ENCODE data around the gene GOSR2.
"Not testable (repeated sequence)": the region's sequence is repeated elsewhere in the genome, so short reads cannot be mapped to it uniquely, and the experiment has no call there.

Gene GOSR2

DNA sequence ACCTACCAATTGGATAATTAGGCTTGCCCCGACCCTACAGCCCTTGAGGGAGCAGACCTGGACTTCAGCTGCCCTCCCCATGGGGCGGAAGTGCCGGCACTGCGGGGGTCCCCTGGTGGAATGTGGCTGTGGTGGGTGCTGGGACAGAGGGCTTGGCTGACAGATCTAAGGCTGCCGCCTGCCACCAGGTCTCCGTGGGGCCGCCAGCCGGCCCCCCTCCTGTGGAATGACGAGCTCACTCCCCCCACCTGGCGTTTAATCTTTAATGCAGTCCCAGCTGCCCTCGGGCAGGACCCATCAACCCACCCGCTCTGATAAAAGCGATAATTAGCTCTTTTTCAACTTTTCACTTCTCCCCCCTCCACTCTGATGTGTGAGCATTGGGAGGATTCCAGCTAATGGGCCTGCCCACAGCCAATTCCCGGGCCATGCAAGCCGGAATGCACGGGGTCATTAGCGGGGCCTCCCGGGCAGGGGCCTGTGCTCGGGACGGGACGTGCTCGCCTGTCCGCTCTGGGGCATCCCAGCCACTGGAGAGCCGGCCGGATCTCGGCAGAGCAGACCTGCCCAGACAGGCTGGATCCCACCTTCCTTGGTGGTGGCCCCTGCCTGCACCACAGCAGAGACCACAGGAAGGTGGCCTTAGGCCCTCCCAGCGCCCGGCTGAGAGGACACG, 28.3 kb upstream of the GOSR2 start:
- no peak for DNase-seq

DNA sequence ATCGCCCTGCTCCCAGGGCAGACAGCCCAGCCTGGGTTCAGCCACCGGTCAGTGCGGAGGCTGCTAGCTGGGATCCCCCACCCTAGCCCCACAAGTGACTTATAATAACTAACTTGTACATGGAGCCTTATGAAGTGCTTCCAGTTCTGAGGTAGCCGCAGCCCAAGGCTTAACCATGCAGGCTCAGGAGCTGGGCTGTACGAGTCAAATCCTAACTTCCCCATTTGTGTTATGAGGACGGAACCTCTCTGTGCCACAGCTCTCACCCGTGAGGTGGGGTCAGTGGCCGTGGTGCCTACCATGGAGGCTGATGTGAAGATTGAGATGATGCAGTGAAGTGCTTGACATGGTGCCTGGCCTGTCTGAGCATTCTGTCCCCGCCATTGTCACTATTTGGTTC, 27.8 kb upstream of the GOSR2 start:
- no peak for DNase-seq

DNA sequence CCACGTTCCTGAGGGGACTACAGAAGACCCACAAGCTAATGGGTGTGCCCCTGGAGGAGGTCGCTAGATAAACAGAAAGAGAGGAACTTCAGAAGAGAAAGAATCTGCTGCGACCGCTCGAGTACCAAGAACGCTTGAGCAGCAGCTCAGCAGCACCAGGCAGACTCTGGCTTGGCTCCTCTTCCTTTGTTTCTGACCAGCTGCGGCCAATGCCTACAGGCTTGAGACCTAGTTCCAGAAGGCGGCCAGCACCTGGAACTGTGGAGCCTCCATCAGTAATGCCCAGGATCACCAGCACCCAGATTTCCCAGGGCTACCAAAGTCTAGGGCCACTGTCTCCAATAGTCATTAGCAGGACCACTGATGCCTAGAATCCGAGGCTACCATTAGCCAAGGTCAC, 26.0 kb upstream of the GOSR2 start:
- no peak for DNase-seq

DNA sequence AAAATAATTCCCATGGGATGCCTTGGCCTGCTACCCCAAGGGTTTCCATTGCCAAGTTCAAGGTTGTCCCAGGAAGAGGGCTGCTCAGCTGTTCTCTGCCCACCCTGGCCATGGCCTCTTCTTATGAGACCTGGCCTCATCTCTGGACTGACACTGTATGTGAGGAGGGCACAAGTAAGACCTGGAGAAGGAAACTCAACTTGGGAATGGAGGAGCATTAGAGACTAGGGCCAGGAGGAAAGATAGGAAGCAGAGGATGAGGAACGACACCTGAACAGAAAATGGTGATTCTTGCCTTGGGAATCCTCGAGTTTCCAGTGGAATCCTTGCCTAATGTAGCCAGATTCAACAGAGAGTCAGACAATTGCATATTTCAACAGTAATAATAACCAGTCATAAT, 24.6 kb upstream of the GOSR2 start:
- DNase-seq, result no peak

DNA sequence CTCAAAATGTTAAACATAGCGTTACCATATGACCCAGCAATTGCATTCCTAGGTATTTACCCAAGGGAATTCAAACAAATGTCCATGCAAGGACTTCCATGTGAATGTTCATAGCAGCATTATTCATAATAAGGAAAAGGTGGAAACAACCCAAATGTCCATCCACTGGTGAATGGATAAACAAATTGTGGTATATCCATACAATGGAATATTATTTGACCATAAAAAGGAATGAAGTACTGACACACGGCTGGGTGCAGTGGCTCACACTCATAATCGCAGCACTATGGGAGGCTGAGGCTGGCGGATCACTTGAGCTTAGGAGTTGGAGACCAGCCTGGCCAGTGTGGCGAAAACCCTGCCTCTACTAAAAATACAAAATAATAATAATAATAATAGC, 24.1 kb upstream of the GOSR2 start:
- no peak for DNase-seq

DNA sequence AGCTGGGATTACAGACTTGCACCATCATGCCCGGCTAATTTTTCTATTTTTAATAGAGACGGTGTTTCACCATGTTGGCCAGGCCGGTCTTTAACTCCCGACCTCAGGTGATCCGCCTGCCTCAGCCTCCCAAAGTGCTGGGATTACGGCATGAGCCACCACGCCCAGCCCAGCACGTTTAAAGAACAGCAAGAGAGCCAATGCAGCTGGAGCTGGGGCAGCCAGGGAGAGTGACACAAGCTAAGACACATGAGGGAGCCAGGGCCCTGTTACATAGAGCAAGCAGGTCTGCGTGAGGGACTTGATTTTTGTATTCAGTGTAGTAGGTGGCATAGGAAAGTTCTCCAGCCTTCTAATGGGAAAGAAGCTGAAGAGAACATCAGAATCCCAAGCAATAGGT, 21.7 kb upstream of the GOSR2 start:
- DNase-seq, result no peak

DNA sequence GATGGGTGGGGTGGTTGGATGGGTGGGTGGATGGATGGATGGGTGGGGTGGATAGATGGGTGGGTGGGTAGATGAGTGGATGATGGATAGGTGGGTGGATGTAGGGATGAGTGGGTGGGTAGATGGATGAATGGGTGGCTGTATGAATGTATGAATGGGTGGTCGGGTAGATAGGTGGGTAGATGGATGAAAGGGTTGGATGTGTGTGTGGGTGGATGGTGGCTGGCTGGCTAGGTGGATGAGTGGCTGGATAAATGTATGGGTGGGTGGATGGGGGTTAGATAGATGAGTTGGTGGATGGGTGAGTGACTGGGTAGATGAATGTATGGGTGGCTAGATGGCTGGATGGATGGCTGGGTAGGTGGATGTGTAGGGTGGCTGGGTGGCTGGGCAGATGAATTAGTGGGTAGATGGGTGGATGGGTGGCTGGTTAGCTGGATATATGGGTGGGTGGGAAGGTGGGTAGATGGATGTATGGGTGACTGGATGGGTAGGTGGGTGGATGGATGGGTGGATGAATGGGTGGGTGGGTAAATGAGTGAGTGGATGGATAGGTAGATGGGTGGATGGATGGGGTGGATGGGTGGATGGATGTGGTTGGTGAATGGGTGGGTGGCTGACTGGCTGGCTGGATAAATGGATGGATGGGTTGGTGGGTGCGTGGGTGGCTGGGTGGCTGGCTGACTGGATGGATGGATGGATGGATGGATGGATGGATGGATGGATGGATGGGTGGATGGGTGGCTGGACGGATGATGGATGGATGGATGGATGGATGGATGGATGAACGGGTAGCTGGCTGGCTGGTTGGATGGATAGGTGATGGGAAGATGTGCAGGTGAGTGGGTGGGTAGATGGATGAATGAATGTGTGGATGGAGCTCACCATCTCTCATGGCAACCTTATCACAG, 18.9 kb upstream of the GOSR2 start:
- no peak for DNase-seq

DNA sequence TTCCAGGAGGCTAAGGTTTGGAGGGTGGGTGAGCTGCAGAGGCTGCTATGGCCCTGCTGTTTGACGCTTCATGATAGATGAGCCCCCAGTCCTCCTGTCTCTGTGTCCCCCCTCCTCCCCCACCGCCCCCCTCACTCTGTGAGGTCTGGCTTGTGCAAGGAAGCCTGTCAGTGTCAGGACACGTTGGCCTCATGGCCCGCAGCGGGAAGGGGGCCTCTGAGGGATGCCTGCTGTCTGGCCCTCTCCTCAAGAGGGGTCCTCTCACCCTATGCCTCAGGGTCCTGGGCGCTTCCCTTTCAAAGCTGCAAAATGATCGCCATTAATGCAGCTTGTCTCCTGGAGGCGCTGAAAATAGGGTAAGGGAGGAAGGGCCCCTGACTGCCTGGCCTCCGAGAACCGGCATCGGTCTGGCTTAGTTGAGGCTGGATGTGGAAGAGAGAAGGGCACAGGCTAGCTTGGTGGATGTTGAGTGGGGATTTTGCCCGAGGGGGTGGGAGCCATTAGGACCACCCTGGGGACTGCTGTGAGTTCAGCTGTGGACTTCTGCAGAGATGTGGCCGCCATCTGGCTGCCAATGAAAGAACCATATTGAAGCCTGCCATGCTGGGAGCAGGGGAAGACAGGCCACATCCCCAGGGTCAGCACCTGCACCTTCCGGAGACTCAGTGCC, 14.8 kb upstream of the GOSR2 start:
- no peak for DNase-seq

DNA sequence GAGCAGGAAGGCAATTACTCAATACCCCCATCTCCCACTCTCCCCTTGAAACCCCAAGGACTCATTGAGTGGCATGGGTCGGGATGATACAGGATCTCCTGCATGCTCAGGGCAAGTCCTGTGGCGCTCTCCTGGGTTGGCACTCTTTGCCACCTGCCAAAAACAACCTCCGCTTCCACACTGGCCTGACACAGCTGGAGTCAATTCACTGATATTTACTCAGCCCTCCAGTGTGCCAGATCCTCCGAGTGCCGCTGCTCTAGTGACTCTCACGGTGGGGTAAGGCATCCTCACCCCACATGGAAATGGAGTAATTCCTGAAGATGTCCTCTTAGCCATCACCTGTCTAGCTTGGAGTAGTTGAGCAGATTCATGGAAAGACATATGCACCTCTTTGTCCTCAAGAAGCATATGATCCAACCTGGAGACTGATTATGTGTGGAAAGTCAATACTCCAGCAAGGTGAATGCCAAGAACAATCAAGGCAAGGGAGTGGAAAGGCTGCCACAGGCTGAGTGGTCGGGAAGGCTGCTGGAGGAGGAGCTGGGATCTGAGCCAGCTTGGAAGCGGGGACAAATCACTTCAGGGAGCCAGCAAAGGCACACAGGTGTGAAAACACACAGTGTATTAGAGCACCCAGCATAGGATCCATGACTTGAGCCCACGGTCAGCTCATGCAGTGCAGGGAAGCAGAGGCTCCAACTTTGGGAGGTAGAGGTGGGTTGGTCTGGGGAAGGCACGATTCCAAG, 12.6 kb upstream of the GOSR2 start:
- DNase-seq, result peak; percentile 83

DNA sequence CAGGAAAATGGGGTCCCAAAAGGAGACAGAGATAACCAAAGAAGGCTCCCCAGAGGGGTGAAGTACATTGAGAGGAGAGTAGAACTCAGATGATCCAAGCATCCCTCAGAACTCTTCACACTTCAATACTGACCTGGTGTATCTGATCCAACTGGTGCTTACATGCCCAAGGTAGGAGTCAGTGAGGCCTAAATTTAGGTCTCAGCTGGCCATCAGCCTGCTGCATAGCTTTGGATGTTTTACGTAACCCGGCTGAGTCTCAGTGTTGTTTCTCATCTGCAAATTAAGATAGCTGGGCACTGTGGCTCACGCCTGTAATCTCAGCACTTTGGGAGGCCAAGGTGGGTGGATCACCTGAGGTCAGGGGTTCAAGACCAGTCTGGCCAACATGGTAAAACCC, 11.6 kb upstream of the GOSR2 start:
- DNase-seq, result no peak

DNA sequence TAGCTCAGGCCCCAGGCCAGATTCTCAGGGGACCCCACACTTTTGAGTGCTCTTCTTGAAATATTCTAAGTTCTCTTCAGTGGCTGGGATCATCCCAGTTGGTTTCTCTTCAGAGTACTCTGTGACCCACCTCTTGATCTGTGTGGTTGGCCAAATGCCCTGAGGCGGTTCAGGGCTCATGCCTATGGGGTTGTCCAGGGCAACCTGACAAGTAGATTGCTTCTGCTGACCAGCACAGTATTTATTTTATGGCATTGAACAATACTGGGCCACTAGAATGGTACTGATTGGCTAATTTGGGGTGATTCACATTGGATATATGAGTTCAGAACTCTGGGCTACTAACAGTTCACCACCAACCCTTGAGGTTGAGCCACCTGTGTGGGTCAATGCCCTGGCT, 7.4 kb upstream of the GOSR2 start:
- DNase-seq, result no peak

DNA sequence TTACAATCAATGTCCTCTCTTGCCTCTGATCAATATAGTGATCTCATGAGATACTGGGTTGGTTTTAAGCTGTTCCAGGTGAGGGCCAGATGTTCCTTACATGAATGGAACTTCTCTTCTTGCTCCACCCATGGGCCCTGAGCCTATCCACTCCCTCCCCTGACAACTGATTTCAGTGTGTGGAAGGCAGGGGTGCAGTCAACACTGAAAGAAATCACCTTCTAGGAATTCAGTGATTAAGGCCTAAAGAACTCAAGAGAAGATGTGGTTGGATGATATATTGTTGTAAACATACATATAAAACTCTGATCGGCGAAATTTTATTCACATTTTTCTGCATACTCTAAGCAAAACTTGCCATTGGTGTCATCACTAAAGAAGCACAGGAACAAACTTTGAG, 6.7 kb upstream of the GOSR2 start:
- no peak for DNase-seq

DNA sequence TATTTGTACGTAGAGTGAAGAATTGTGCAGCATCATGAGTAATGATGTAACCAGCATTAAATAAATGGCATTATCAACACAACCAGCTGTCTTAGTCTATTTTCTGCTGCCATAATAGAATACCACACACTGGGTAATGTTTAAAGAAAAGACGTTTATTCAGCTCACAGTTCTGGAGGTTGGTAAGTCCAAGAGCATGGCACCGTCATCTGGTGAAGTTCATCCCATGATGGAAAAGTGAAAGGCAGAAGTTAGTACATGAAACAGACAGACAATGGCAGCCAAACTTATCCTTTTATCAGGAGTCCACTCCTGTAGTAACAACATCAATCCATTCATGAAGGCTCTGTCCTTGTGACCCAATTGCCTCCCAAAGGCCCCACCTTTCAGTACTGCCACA, 6.3 kb upstream of the GOSR2 start:
- no peak for DNase-seq

DNA sequence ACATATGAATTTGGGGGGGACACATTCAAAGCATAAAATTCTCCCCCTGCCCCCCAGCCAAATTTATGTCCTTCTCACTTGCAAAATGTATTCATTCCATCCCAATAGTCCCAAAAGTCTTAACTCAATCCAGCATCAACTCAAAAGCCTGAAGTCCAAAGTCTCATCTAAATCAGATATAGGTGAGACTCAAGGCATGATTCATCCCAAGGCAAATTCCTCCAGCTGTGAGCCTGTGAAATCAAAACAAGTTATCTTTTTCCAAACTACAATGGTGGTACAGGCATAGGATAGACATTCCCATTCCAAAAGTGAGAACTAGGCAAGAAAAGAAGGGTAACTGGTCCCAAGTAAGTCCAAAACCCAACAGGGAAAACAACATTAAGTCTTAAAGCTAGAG, 5.9 kb upstream of the GOSR2 start:
- no peak for DNase-seq

DNA sequence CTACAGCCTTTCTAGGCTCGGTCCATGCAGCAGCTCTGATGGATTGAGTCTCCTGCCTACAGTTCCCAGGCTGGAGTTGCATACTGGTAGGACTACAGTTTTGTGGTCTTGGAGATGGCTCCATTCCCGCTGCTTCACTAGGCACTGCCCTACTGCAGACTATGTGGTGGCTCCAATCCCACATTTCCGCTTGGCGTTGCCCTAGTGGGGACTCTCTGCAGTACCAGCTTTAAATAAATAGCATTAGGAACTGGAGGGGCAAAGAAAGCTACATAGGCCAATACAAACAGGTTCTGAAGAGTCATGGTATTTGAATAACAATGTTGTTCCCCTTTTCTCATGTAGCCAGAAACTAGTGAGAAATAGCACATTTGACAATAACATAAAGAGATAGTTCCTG, 5.4 kb upstream of the GOSR2 start:
- DNase-seq, result no peak

DNA sequence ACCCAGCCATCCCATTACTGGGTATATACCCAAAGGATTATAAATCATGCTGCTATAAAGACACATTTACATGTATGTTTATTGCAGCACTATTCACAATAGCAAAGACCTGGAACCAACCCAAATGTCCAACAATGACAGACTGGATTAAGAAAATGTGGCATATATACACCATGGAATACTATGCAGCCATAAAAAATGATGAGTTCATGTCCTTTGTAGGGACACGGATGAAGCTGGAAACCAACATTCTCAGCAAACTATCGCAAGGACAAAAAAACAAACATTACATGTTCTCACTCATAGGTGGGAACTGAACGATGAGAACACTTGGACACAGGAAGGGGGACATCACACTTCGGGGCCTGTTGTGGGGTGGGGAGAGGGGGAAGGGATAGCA, 998 bp upstream of the GOSR2 start:
- DNase-seq, result not testable (repeated sequence)

DNA sequence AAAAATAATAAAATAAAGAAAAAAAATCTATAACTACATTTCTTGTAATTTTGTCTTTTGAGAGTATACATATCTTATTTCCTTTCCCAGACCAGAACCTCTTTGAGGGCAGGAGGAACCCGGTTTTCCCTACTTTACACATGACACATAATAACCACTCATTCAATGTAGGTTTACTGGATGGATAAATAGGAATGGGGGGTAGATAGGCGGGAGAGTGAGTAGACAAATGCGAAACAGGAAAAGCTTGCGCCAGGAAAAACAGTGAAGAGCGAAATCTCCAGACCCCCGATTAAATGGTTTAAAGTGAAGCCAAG, 515 bp upstream of the GOSR2 start:
- DNase-seq, result no peak

DNA sequence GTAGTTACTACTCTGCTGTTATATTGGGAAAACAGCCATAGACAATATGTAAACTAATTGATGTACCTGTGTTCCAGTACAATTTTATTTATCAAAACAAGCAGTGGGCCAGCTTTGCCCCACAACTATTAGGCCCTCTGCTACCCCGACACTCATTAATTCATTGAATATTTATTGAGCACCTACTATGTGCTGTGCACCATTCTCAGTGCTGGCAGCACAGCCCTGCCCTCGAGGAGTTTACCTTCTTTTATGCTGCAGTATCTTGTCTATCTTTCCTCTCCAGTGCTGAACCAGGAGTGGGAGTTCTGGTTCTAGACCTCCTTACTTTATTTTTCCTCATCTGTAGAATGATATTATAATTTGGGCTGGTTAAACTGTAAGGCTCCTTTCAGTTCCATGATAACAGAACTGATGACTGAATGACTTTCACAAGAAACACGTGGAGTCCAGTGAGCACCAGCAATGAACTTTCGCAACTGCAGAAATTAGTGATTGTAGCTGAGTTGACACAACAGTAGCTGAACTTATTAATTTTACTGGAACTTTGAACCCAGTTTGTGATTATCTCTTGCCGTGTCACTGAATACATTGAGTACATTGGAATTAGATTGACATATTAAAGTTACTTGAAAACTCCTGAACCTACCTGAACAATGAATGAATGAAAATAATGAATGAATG, 2.4 kb downstream of the GOSR2 start:
- no peak for DNase-seq

DNA sequence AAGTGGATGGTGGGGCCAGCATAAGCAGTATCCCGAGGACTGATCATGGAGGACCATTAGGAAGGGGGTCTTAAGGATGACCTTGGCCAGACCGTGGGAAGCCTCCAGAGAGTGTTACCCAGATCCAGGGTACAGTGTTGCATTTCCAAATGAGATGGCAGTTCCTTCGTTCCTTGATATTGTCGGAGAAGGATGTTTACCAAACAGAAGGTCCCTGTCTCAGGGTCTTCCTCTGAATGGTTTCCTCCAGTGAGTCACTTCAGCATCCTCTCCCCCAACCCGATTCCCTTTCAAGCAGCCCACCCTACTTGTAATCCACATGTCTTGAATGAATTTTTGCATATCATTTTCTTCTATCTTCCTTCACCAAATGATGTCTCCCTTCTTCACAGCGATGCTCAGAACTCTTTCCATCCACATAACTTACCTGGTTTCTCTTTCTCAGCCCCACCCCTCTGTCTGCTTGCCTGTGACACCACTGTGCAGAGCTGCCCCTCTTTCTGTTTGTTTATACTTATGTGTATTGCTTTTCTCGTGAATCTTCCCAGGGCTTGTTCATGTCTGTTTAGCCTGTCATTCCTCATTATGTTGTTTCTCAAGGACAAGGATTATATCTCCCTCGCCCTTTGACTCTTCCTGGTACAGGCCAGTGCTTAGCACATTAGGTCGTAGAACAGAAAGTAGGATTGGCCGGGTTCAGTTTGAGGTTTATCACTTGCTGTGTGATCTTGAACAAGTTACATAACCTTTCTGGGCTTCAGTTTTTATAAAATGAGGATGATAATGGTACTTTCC, 5.7 kb downstream of the GOSR2 start:
- DNase-seq, result no peak

DNA sequence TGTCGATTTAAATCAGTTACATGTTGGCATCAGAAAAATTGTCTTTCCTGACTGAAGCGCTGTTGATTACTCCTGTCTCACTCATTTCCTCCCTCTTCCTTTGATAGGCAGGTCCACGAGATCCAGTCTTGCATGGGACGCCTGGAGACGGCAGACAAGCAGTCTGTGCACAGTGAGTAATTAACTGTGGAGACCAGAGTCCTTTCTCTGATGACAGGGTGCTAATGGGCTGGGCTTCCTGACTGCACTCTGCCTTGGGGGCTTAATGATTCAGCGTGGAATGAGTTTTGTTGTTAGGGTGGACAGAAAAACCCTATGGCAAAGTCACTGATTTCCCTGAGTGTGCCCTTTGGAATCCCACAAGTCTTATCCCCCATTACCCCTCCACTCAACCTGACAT, 6.5 kb downstream of the GOSR2 start:
- DNase-seq, result no peak

DNA sequence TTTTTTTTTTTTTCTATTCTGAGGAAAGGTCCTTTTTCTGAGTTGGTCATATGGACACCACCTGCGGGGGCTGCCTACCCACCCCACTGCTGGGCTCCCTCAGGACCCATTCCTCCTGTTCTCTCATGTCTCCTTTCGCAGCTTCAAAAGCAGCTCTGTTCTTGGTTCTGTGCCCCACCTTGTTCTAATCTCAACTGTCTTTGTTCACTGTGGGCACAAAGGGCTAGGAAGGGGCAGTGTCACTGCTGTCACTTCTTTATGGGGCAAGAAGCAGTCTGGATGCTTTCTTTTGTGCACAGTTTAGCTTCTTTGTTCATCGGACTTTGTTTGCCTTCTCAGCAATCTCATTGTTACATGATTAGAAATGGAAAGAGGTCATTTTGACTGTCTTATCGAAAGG, 7.1 kb downstream of the GOSR2 start:
- DNase-seq, result no peak

DNA sequence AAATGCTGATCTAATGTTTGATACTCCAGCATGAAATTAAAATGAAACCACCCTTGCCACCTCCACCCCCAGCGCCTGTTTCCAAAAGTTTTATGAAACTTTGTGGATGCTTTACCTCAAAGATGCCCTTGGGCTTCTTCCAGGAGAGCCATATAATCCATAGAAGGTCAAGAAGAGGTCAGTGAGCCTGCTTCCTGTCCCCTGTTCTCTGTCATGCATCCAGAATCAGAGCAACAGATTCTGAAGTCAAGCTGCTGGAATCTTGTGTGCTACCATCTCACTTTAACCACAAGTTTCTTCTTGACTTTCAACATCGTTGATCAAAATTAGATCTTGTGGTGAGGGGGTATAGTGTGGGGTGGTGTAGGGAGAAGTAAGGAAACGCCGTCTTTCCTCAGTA, 8.6 kb downstream of the GOSR2 start:
- no peak for DNase-seq

All from NCI-H2029 treated with DMSO at 0.1 percent for 48 hours (cell line).